Measurements from ENCODE around the gene ARID1B. TPM values are rescaled to one million over a fixed set of nuclear protein-coding genes. Genes with fewer than 3 reads are reported as not detected.

Gene ARID1B
- total and polyA plus RNA-seq, 2 donors (not counting 1 experiment from before 2014, with no cell fraction given): 47.2 to 280 TPM

GRCh38 chr6:157185986-157186385 lies 408.8 kb downstream of the ARID1B start:
- Histone ChIP-seq H3K4me3 (ENCODE audit: control extremely low read depth in 1 of 5, extremely low read depth in 1 of 5, insufficient read depth in 1 of 5, low read depth in 2 of 5, low read length in 4 of 5) (no peak overlapping the region), H3K36me3 (replicated peaks in 1 of 2; ENCODE audit: control extremely low read depth in 1 of 2, control insufficient read depth in 1 of 2, extremely low read depth in 1 of 2, insufficient read depth in 2 of 2, low read length in 1 of 2) (peaks cover 10 to 96% of the 10 kb centered on the region in 2 experiments), H3K4me2 (replicated peaks; ENCODE audit: low read depth, low read length, poor library complexity, severe bottlenecking) (no peak overlapping the region), H4K20me1 (ENCODE audit: control insufficient read depth, insufficient read depth, low read length, poor library complexity, severe bottlenecking) (peaks cover 5% of the 10 kb centered on the region), H3K27me3 (replicated peaks in 1 of 4; ENCODE audit: control extremely low read depth in 1 of 4, control insufficient read depth in 3 of 4, insufficient read depth in 4 of 4, low read length in 3 of 4) (no peaks in the 10 kb centered on the region), H3K9ac (ENCODE audit: low read length) (no peak overlapping the region), H3K9me3 (ENCODE audit: control extremely low read depth in 1 of 3, control insufficient read depth in 2 of 3, insufficient read depth in 1 of 3, low read length in 2 of 3) (no peaks in the 10 kb centered on the region), H3K79me2 (ENCODE audit: control insufficient read depth, insufficient read depth, low read length) (peaks cover 3% of the 10 kb centered on the region), H3K4me1 (ENCODE audit: control insufficient read depth in 2 of 2, insufficient read depth in 2 of 2, low read length in 2 of 2) (no peaks in the 10 kb centered on the region), H2AFZ (ENCODE audit: insufficient read depth, low read depth, low read length, poor library complexity, severe bottlenecking) (no peak overlapping the region), H3K27ac (ENCODE audit: low read length in 2 of 2) (no peak overlapping the region)
- no peak overlapping the region for H3K4me3 Mint-ChIP-seq
- CTCF ChIA-PET: interaction anchor here (1.3 to 2.4 kb wide), 2 partner anchors 152 to 623 kb away, joined by 4 to 12 read pairs; no protein-coding TSS in a partner anchor
- no peaks in the 10 kb centered on the region for H3K9me3 Mint-ChIP-seq (ENCODE audit: insufficient read depth)
- H3K27me3 Mint-ChIP-seq: no peaks in the 10 kb centered on the region
- POLR2A ChIA-PET: no interaction called here
- ATAC-seq (ENCODE audit: low read depth) (no peak), DNase-seq (no peak)
- intact Hi-C loops (cut with micrococcal nuclease): loop anchor here (2.0 kb wide), 1 partner anchor 621 kb away; no protein-coding TSS in a partner anchor
- 100% methylated on average over 1 of the region's 6 CpGs for WGBS (ENCODE audit: insufficient coverage)
- H3K4me1 Mint-ChIP-seq: peaks cover 2% of the 10 kb centered on the region
- H3K27ac Mint-ChIP-seq: no peak overlapping the region
- TF ChIP-seq, protein P1, sequence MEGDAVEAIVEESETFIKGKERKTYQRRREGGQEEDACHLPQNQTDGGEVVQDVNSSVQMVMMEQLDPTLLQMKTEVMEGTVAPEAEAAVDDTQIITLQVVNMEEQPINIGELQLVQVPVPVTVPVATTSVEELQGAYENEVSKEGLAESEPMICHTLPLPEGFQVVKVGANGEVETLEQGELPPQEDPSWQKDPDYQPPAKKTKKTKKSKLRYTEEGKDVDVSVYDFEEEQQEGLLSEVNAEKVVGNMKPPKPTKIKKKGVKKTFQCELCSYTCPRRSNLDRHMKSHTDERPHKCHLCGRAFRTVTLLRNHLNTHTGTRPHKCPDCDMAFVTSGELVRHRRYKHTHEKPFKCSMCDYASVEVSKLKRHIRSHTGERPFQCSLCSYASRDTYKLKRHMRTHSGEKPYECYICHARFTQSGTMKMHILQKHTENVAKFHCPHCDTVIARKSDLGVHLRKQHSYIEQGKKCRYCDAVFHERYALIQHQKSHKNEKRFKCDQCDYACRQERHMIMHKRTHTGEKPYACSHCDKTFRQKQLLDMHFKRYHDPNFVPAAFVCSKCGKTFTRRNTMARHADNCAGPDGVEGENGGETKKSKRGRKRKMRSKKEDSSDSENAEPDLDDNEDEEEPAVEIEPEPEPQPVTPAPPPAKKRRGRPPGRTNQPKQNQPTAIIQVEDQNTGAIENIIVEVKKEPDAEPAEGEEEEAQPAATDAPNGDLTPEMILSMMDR (IDR thresholded peaks at IDR 0.05): no peak
- no peak for TF ChIP-seq EZH2 (IDR thresholded peaks at IDR 0.05; ENCODE audit: borderline replicate concordance, insufficient read depth, low read depth, low read length, poor library complexity, severe bottlenecking)

GRCh38 chr6:157186785-157187181 lies 409.6 kb downstream of the ARID1B start:
- Histone ChIP-seq H3K9ac (ENCODE audit: low read length) (no peak overlapping the region), H3K27me3 (replicated peaks in 1 of 4; ENCODE audit: control extremely low read depth in 1 of 4, control insufficient read depth in 3 of 4, insufficient read depth in 4 of 4, low read length in 3 of 4) (no peaks in the 10 kb centered on the region), H3K27ac (ENCODE audit: low read length in 2 of 2) (no peak overlapping the region), H3K4me2 (replicated peaks; ENCODE audit: low read depth, low read length, poor library complexity, severe bottlenecking) (no peak overlapping the region), H2AFZ (ENCODE audit: insufficient read depth, low read depth, low read length, poor library complexity, severe bottlenecking) (no peak overlapping the region), H3K9me3 (ENCODE audit: control extremely low read depth in 1 of 3, control insufficient read depth in 2 of 3, insufficient read depth in 1 of 3, low read length in 2 of 3) (no peaks in the 10 kb centered on the region), H3K4me3 (ENCODE audit: control extremely low read depth in 1 of 5, extremely low read depth in 1 of 5, insufficient read depth in 1 of 5, low read depth in 2 of 5, low read length in 4 of 5) (no peak overlapping the region), H3K4me1 (ENCODE audit: control insufficient read depth in 2 of 2, insufficient read depth in 2 of 2, low read length in 2 of 2) (no peaks in the 10 kb centered on the region), H3K36me3 (replicated peaks in 1 of 2; ENCODE audit: control extremely low read depth in 1 of 2, control insufficient read depth in 1 of 2, extremely low read depth in 1 of 2, insufficient read depth in 2 of 2, low read length in 1 of 2) (peaks cover 14 to 95% of the 10 kb centered on the region in 2 experiments), H4K20me1 (ENCODE audit: control insufficient read depth, insufficient read depth, low read length, poor library complexity, severe bottlenecking) (peaks cover 5% of the 10 kb centered on the region), H3K79me2 (ENCODE audit: control insufficient read depth, insufficient read depth, low read length) (peaks cover 3% of the 10 kb centered on the region)
- ATAC-seq (ENCODE audit: low read depth) (no peak), DNase-seq (no peak)
- Mint-ChIP-seq H3K27ac (no peak overlapping the region), H3K27me3 (no peaks in the 10 kb centered on the region), H3K4me3 (no peak overlapping the region), H3K4me1 (peaks cover 2% of the 10 kb centered on the region), H3K9me3 (ENCODE audit: insufficient read depth) (no peaks in the 10 kb centered on the region)
- CTCF ChIA-PET: interaction anchor here (0.5 to 1.3 kb wide), 2 partner anchors 21 to 138 kb away, joined by 3 to 5 read pairs; no protein-coding TSS in a partner anchor
- POLR2A ChIA-PET: no interaction called here
- 95% methylated on average over 2 of the region's 3 CpGs for WGBS (ENCODE audit: insufficient coverage)
- no peak for TF ChIP-seq EZH2 (IDR thresholded peaks at IDR 0.05; ENCODE audit: borderline replicate concordance, insufficient read depth, low read depth, low read length, poor library complexity, severe bottlenecking)
- TF ChIP-seq, protein P1 (IDR thresholded peaks at IDR 0.05): no peak
- intact Hi-C loops (cut with micrococcal nuclease): no loop called here
